NT2/D1 (cell line): Measurements from ENCODE around the gene SGTB.
A peak's percentile ranks its signal among the peaks of the same experiment; 100 is the strongest.

ENCODE experiments used
- DNase-seq: peaks from one replicate; pipeline ENCODE4 v3.0.0-alpha.2; 2011; ENCODE audit warnings: low read depth, low spot score
- H3K27me3 ChIP-seq: 2 replicates; pipeline ENCODE4 v1.6.0; 2011; ENCODE audit warnings: mild to moderate bottlenecking; ENCODE audit not compliant: insufficient read length, insufficient read depth
- H3K36me3 ChIP-seq: 2 replicates; pipeline ENCODE4 v1.6.1; 2011; ENCODE audit warnings: mild to moderate bottlenecking, low read length, mixed read lengths; ENCODE audit not compliant: insufficient read depth, insufficient read length
- H3K4me1 ChIP-seq: 2 replicates; pipeline ENCODE4 v1.5.1; 2011; ENCODE audit not compliant: insufficient read depth, insufficient read length
- H3K4me3 ChIP-seq: 2 replicates; pipeline ENCODE4 v1.5.1; 2011; ENCODE audit warnings: low read depth; ENCODE audit not compliant: insufficient read length
- H3K9ac ChIP-seq: 2 replicates; pipeline ENCODE4 v1.6.0; 2011; ENCODE audit warnings: low read depth; ENCODE audit not compliant: insufficient read length
- H3K9me3 ChIP-seq: 2 replicates; pipeline ENCODE4 v1.5.1; 2011; ENCODE audit warnings: mild to moderate bottlenecking, low read length; ENCODE audit not compliant: insufficient read depth
- SUZ12 ChIP-seq: IDR thresholded peaks from 2 replicates; pipeline ENCODE4 v1.6.1; 2011; ENCODE audit not compliant: insufficient read length, insufficient read depth; ENCODE audit errors: extremely low read depth
- YY1 ChIP-seq: IDR thresholded peaks from 2 replicates; pipeline ENCODE4 v1.6.1; 2011; ENCODE audit not compliant: insufficient read length, insufficient read depth
- ZNF274 ChIP-seq: IDR thresholded peaks from 2 replicates; pipeline ENCODE4 v1.6.1; 2011; ENCODE audit warnings: mild to moderate bottlenecking, low read depth, low read length

The SGTB gene

GRCh38 chr5:65730910-65731309 lies 9.0 kb upstream of the SGTB start:
- no peaks in the 10 kb centered on the region for H3K27me3 ChIP-seq
- H3K4me1 ChIP-seq: no peaks in the 10 kb centered on the region
- no peak for TF ChIP-seq ZNF274
- no peak for TF ChIP-seq SUZ12
- no peak for TF ChIP-seq YY1
- H3K4me3 ChIP-seq: no peak overlapping the region
- no peaks in the 10 kb centered on the region for H3K9me3 ChIP-seq
- H3K36me3 ChIP-seq: peaks cover 3% of the 10 kb centered on the region
- no peak for DNase-seq
- H3K9ac ChIP-seq: no peak overlapping the region

- TF ChIP-seq YY1 (no peak), SUZ12 (no peak), ZNF274 (no peak)
- Histone ChIP-seq H3K27me3 (no peaks in the 10 kb centered on the region), H3K9ac (no peak overlapping the region), H3K36me3 (peaks cover 3% of the 10 kb centered on the region), H3K4me3 (no peak overlapping the region), H3K9me3 (no peaks in the 10 kb centered on the region), H3K4me1 (no peaks in the 10 kb centered on the region)
- no peak for DNase-seq
Measured at GRCh38 chr5:65728218-65728617, 6.3 kb upstream of the SGTB start.

GRCh38 chr5:65727491-65728156 lies 5.7 kb upstream of the SGTB start:
- Histone ChIP-seq H3K4me3 (no peak overlapping the region), H3K27me3 (no peaks in the 10 kb centered on the region), H3K9ac (no peak overlapping the region), H3K9me3 (no peaks in the 10 kb centered on the region), H3K4me1 (no peaks in the 10 kb centered on the region), H3K36me3 (peaks cover 3% of the 10 kb centered on the region)
- no peak for DNase-seq
- TF ChIP-seq YY1: no peak
- no peak for TF ChIP-seq SUZ12
- no peak for TF ChIP-seq ZNF274

GRCh38 chr5:65722575-65723403 lies 880 bp upstream of the SGTB start:
- no peaks in the 10 kb centered on the region for H3K4me1 ChIP-seq
- no peaks in the 10 kb centered on the region for H3K27me3 ChIP-seq
- TF ChIP-seq SUZ12 (no peak), ZNF274 (no peak), YY1 (no peak)
- no peaks in the 10 kb centered on the region for H3K9me3 ChIP-seq
- peaks cover 12% of the 10 kb centered on the region for H3K36me3 ChIP-seq
- peak overlapping the region; percentile 78 for H3K4me3 ChIP-seq
- peak overlapping the region; percentile 85 for H3K9ac ChIP-seq
- DNase-seq: no peak

- H3K4me1 ChIP-seq: no peaks in the 10 kb centered on the region
Measured at GRCh38 chr5:65721050-65721719, 724 bp downstream of the SGTB start.

GRCh38 chr5:65718576-65719310 lies 3.2 kb downstream of the SGTB start:
- no peak overlapping the region for H3K4me3 ChIP-seq
- no peaks in the 10 kb centered on the region for H3K27me3 ChIP-seq
- no peak for TF ChIP-seq ZNF274
- TF ChIP-seq SUZ12: no peak
- no peak for TF ChIP-seq YY1
- H3K36me3 ChIP-seq: peaks cover 22% of the 10 kb centered on the region
- no peaks in the 10 kb centered on the region for H3K9me3 ChIP-seq
- H3K9ac ChIP-seq: no peak overlapping the region
- DNase-seq: no peak
- no peaks in the 10 kb centered on the region for H3K4me1 ChIP-seq

More at GRCh38 chr5:65721050-65721719, 724 bp downstream of the SGTB start:
- no peak for TF ChIP-seq YY1
- TF ChIP-seq SUZ12: no peak
- TF ChIP-seq ZNF274: no peak
- Histone ChIP-seq H3K27me3 (no peaks in the 10 kb centered on the region), H3K9ac (peak overlapping the region; percentile 86), H3K4me3 (peak overlapping the region; percentile 83), H3K9me3 (no peaks in the 10 kb centered on the region), H3K36me3 (peaks cover 22% of the 10 kb centered on the region)
- no peak for DNase-seq
